NCI-H345 treated with DMSO at 0.1 percent for 48 hours (cell line): Measurements from ENCODE around the gene PRR14L.
"Not testable (repeated sequence)": the region's sequence is repeated elsewhere in the genome, so short reads cannot be mapped to it uniquely, and the experiment has no call there.

Source experiments
- DNase-seq: peaks from one replicate; lab custom pipeline; 2025; ENCODE audit not compliant: unreplicated experiment; lab: John Stamatoyannopoulos, UW

The PRR14L gene

DNA sequence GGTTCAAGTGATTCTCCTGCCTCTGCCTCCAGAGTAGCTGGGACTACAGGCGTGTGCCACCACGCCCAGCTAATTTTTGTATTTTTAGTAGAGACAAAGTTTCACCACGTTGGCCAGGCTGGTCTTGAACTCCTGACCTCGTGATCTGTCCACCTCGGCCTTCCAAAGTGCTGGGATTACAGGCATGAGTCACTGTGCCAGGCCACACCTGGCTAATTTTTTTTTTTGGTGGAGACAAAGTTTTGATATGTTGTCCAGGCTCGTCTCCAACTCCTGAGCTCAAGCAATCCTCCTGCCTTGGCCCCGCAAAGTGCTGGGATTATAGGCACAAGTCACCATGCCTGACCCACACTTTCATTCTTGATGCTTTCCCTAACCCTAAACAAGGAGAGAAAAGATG is 9.6 kb downstream of the PRR14L start:
- DNase-seq = not testable (repeated sequence)

DNA sequence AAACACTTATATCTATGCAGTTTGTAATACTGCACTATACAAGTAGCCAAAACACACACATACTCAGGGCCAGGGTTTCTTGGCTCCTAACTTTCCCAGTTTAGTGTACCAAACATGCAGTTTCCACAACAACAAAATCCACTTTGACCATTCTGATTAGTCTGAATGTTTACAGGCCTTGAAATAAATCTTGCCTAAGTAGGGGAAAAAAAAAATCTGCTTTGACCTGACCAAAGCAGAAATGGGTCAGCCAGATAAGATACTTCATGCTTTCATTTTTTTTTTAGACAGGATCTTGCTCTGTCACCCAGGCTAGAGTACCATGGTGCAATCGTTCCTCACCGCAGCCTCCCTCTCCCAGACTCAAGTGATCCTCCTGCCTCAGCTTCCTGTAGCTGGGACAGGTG is 10.1 kb downstream of the PRR14L start:
- DNase-seq = no peak

DNA sequence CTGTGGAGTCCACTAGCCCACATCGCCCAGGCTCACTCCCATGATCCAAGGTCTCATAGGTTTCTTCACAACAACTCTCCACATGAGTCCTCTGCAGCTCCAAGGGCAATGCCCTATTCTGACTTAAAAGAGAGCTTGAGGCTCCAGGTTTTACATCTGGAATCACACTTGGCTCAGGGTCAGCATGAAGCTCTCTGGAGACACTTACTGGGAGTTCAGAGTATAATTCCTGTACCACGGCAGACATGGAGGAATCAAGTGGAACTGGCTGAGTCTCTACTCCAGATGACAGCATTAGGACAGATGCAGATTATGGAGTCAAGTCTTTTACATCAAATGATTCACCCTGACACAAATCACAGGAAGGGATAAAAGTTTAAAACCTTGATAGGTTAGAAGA is 11.4 kb downstream of the PRR14L start:
- DNase-seq = no peak

DNA sequence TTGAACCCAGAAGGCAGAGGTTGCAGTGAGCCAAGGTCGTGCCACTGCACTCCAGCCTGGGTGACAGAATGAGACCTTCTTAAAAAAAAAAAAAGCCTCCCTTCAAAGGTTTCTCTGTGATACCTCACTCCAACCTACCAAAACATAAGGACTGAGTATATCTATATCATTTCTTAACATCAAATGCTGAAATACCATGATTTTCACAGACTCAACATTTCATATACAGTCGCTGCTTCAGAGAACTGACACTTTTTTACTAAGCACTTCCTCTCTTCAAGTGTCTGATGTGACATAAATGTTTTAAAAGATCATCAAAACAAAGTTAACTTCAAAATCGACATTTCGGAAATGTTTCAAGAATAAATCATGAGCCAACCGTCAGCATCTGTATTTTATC is 12.0 kb downstream of the PRR14L start:
- no peak for DNase-seq

DNA sequence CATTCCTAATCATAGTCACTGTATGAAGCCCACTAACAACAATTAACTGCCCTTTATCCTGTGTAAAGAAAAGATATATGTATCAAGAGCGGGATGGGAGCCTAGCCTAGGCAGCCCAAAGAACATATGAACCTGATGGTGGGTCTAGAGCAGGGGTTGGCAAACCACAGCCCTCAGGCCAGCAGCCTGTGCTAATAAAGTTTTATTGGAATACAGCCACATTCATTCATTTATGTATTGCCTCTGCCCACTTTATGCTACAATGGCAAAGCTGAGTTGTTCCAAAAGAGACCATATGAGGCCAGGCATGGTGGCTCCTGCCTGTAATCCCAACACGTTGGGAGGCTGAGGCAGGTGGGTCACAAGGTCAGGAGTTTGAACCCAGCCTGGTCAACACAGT is 13.5 kb downstream of the PRR14L start:
- no peak for DNase-seq

DNA sequence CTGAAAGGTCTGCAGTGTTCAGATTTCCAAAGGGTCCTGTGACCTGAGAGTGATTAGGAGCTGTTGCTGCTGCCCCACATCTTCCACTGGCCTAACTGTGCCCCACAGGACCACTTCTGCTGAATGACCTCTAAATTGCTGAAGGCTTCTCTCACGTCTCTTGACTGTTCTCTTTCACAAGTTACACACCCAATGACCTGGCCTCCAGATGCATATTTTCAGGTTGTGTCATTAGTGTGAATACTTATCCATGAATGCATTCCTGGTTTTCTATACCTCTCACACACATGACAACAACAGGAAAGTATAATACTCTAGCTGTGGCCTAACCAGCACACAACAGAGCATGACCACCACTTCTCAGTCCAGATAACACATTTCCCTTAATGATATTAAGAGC is 15.4 kb downstream of the PRR14L start:
- DNase-seq = no peak

DNA sequence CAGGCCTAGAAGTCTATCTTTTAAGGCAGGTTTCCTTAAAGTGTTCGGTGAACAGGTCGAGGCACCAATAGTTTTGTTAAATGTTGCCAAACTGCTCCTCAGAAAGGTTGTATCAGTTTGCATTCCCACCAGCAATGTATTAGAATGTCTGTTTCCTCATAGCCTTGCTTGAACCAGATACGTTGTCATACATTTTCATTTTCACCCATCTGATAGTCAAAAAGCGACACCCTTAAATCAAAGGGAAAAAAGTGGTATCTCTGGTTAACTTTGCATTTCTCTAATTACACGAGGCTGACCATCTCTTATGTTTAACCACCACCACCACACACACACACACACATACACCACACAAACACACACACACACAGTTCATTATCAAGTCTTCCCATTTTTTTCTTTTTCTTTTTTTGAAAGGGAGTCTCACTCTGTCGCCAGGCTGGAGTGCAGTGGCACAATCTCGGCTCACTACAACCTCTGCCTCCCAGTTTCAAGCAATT is 16.3 kb downstream of the PRR14L start:
- DNase-seq = no peak

DNA sequence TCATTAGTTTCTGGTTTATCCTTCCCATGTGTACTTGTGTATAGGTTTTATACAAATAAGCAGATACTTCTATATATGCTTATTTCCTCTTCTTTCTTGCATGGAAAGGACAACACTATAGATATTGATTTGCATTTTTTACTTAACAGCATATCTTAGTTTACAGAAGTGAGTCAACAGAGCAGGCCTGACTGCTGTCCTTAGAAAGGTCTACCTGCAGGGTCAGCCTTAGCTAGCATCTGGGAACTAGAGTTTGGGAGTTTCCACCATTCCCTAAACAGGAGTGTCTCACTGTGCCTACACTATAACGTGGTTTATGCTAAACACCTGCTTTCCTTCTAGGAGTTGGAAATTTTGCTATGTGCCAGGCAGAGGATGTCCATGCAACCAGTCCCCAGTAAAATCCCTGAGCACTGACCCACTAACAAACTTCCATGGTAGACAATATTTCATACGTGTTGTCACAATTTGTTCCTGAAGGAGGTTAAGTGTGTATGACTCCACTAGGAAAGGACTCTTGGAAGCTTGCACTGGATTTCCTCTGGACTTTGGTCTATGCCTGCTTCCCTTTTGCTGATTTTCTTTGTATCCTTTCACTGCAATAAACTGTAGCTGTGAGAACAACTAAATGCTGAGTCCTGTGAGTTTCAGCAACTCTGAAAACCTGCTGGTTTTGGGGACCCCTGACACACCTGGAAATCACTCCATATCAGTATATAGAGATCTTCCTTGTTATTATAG is 17.7 kb downstream of the PRR14L start:
- DNase-seq = no peak

DNA sequence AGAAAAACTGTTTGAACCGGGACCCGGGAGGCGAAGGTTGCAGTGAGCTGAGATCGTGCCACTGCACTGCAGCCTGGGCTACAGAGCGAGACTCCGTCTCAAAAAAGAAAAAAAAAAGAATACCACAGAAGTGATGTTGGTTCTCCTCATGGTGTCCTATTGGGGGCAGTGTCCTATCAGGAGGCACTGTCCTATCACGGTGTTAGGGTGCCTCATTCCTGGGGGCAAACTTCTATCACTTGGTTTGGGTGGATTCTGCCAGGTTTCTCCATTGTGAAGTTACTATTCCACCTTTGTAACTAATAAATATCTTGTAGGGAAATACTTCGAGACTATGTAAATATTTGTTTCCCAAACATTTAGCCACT is 19.6 kb downstream of the PRR14L start:
- no peak for DNase-seq

DNA sequence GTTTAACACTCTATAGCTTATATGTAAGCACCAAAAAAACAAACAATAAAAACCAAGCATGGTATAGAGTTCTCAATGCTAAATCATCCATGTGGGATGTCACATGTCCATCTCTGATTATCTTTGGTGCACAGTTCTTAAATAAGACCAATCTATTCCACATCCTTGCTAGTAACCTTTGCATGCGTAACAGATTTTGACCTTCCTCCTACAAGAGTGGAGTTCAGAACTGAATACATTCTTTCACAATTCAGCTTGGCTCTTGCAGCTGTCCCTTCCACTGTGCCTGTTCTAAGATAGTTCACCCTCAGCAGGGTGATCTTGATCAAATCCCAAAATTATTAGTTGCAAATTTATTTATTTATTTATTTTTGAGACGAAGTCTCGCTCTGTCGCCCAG is 21.1 kb downstream of the PRR14L start:
- no peak for DNase-seq

DNA sequence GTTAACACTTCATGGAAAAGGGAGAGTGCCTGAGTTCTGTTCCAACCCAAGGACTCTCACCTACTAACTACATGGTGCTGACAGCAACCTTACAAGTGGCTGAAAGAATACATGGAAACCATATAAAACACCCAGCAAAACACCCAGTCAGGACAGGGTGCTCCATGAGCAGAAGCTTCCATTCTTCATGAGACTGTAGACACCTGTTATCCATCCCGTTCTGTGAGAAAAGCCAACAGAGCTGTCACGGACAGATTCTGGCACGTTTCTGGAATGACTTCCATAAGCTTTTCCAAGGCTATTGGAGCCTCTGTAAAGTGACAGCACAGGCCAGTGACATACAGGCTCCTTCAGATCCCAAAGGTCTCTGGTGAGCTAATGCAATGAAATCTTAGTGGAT is 23.2 kb downstream of the PRR14L start:
- DNase-seq = no peak

DNA sequence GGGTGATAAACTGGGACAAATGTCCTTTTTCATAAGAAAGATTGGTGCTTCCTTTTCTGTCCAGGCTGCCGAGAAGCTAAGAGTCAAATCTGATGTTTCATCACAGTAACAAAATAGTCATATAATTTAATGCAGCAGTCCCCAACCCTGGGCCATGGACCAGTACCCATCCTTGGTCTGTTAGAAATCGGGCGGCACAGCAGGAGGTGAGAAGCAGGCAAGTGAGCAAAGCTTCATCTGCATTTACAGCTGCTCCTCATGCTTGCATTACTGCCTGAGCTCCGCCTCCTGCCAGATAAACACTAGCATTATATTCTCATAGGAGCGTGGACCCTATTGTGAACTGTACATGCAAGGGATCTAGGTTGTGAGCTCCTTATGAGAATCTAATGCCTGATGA is 26.2 kb downstream of the PRR14L start:
- no peak for DNase-seq

DNA sequence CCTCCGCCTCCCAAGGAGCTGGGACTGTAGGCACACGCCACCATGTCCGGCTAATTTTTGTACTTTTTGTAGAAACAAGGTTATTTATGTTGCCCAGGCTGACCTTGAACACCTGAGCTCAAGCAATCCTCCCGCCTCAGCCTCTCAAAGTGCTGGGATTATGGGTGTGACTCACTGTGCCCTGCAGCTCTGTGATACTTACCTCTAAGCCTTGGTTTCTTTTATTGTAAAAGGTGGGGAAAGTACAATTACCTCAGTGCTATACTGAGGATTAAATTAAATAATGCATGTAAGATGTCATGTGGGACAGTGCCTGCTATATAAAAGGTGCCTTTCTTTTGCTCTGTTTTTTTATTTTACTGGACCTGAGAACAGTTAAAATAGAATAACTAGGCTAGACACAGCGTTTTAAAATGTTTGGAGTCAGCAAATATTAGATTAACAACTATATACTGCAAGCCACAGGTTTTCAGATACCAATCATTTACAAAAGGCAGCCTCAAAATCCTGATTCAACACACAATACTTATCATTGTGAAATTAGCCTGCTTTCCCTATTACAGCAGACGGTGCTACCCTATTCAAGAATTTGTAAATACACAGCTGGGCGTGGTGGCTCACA is 30.0 kb downstream of the PRR14L start:
- DNase-seq = no peak

DNA sequence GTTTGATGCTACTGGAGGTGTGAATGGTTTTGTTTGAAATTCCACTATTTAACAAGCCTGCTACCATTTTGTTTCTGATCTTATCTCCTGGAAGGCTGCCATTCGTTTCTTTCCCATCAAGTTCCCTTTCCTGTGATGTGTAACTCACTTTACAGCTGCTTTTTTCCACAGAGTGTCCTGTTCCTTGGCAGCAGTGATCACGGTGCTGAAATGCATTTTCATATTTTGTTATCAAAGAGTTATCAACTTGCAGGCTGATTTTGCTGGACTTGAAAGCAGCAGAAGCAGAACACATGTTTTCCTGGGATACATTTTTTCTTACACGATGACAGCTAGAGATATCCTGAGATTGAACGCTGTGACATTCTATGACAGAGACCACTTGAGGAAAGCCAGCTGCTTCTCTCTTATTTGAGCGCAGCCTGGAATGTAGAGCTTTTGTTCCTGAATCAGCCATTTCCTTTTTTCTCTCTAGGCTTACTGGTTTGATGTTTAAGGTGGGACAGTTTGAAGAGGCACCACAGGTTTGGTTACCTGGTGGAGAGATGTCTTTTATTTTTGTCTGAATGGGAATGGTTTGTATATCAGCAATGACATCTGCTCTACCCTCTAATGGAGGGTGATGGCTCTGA is 34.7 kb downstream of the PRR14L start:
- DNase-seq = no peak

DNA sequence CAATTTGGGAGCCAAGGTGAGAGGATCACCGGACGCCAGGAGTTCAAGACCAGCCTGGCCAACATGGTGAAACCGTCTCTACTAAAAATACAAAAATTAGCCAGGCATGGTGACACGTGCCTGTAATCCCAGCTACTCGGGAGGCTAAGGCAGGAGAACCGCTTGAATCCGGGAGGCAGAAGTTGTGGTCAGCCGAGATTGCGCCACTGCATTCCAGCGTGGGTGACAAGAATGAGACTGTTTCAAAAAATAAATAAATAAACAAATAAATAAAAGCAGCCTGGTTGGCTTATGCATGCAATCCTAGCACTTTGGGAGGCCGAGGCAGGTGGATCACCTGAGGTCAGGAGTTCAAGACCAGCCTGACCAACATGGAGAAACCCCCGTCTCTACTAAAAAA is 38.7 kb downstream of the PRR14L start:
- not testable (repeated sequence) for DNase-seq

DNA sequence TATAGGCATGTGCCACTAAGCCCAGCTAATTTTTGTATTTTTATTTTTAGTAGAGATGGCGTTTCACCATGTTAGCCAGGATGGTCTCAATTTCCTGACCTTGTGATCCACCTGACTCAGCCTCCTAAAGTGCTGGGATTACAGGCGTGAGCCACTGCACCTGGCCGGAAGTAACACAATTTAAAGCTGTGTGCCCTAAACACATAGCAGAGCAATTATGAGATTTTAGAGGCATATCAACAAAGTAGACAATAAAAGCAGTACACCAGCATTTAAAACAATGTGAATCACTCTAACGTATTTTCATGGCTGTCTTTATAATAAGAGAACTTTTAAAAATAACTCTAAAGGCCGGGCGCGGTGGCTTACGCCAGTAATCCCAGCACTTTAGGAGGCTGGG is 42.4 kb downstream of the PRR14L start:
- no peak for DNase-seq

DNA sequence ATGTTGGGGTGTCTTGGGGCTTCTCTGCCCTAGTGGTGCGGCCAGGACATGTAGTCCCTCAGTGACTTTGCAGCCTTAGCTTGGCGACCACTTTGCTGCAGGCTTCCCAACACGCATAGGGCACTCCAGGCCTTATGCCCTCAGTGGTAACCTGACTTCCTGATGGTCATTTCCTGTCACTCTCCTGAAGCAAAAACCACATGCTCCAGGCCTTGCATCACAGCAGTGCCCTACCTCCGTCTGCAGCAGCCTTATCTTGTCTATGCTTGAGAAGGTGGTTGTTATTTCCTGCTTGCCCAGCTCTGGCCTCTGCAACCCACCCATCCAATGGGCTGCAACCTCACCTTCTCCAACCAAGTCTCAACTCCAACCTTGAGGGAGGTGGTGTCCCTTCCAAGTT is 54.5 kb downstream of the PRR14L start:
- DNase-seq = no peak

DNA sequence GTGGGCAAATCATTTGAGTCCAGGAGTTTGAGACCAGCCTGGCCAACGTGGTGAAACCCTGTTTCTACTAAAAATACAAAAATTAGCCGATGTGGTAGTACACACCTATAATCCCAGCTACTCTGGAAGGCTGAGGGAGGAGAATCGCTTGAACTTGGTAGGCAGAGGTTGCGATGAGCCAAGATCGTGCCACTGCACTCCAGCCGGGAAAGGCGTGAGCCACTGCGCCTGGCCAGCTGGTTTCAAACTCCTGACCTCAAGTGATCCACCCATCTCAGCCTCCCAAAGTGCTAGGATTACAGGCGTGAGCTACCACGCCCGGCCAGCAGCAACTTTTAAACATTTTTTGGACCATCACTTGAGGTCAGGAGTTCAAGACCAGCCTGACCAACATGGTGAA is 55.9 kb downstream of the PRR14L start:
- not testable (repeated sequence) for DNase-seq

DNA sequence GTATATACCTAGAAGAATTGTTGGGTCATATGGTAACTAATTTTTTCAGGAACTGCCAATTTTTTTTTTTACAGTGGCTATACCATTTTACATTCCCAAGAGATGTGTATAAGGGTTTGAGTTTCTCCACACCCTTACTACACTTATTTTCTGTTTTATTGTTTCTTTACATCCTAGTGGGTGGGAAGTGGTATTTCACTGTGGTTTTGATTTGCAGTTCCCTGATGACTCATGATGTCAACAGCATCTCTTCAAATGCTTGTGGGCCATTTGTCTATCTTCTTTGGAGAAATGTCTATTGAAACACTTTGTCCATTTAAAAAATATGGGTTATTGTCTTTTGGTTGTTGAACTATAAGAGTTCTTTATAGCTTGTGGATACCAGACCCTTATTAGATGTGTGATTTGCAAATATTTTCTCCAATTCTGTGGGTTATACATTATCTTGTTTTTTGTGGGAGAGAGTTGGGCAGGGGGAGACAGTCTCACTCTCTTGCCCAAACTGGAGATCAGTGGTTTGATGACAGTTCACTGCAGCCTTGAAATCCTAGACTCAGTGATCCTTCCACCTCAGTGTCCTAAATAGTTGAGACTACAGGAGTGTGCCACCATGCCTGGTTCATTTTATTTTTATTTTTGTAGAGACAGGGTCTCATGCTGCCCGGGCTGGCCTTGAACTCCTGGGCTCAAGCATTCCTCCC is 57.6 kb downstream of the PRR14L start:
- no peak for DNase-seq

DNA sequence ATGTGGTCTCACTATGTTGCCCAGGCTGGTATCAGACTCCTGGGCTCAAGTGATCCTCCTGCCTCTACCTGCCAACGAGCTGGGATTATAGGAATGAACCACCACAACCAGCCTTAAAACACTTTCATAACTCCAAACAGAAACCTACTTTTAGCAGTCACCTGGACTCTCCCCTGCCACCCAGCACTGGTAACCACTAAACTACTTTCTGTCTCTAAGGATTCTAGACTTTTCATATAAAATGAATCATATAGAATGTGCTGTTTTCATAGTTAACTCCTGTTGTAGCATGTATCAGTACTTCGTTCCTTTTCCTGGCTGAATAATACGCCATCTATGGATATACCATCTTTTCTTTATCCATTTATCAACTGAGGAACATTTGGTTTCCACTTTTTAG is 58.5 kb downstream of the PRR14L start:
- DNase-seq = no peak

DNA sequence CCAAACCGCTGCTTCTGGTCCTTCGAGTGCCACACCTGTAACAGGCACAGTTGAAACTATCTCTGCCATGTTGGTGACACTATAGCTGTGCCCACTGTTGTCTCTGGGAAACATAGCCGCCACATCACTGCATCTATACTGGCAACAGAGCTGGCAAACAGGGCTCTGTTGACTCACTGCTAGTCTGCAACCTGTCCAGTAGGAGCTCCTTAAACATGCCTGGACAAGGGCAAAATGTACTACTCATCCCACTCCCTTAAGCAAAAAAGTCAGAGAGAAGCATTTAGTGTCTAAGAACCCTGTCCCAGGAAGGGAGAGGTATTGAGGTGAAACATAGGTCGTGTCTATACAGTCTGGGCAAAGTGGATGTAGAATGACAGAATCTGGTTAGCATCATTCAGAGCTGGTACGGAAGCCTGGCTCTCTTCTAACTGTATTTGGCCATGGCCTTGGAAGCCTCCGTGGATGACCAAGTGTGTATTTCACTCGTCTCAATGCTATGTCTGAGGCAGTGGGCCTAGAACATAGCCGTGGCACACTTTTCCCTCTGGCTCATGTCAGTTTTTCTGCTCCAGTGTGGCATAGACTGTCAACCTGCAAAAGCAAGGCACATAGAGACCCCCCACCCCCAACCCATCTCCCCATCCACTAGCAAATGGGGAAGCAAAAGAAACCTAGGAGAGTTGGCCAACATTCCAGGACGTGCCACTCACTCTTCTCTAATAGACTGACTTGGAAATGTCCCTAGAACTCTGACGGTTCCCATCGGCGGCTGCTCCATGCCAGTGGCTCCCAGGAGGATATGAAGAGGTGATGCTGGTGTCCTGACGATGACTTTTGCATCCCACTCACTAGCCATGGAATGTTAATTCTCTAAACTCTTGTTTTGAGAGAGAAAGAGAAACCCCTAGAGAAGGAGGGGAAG is 66.5 kb downstream of the PRR14L start:
- no peak for DNase-seq
